ENCODE data around the gene AMZ1. TPM values are rescaled to one million over a fixed set of nuclear protein-coding genes. Genes with fewer than 3 reads are reported as not detected.

The AMZ1 gene
- total and polyA plus RNA-seq, 2 experiments from 2014 or later = 1.4 TPM; not detected in 1

DNA sequence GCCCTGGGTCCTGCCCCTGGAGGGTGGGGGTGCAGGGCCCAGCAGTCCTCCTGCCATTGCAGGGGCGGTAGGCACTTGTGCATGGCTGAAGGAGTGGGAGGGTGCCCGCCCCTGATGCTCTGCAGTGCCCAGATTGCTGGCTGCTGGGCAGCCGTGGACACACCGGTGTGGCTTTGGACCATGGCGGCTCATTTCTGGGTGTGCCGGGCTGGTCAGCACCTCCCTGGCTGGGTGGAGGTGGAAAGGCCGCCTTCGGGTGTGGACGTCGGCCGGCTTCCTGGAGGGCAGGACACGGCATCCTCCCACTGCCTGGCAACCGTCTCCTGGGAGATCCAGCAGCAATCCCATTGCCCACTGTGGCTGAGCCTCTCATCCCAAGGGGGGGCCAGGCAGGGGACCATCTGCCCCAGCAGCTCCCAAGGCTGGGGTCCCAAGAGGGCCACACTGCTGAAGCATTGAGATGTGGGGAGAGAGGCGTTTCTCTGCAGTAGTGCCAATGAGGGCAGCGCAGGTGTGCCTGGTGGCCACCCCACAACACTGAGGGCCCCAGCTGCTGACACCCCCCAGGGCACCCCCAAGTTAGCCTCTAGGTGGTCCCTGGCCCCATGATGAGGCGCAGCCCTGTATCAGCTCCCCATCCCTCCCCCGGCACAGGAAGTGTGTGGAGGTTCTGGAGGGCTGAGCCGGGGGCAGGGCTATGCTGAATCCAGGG, 43.3 kb upstream of the AMZ1 start:
- peak overlapping the region; percentile 43 for H3K27ac ChIP-seq
- no peaks in the 10 kb centered on the region for H3K36me3 ChIP-seq (replicated peaks; ENCODE audit: insufficient read depth, low read depth)
- H3K27me3 ChIP-seq = no peaks in the 10 kb centered on the region
- no peaks in the 10 kb centered on the region for H3K9me2 ChIP-seq (replicated peaks; ENCODE audit: insufficient read depth)
- WGBS (ENCODE audit: low lambda C conversion rate, missing lambda C conversion rate) = 87% methylated on average over 18 of the region's 18 CpGs
- no peaks in the 10 kb centered on the region for H3K9me3 ChIP-seq (ENCODE audit: low read depth)
- H2AFZ ChIP-seq = no peak overlapping the region
- H3K79me2 ChIP-seq = peaks cover 66% of the 10 kb centered on the region
- H3K4me1 ChIP-seq (ENCODE audit: insufficient read depth) = peaks cover 24% of the 10 kb centered on the region
- TF ChIP-seq EZH2phosphoT487 (IDR thresholded peaks at IDR 0.05; ENCODE audit: low read depth, severe bottlenecking, unreplicated experiment) = no peak
- no peak for TF ChIP-seq EZH2 (IDR thresholded peaks at IDR 0.05; ENCODE audit: borderline replicate concordance)
- TF ChIP-seq, protein P1, sequence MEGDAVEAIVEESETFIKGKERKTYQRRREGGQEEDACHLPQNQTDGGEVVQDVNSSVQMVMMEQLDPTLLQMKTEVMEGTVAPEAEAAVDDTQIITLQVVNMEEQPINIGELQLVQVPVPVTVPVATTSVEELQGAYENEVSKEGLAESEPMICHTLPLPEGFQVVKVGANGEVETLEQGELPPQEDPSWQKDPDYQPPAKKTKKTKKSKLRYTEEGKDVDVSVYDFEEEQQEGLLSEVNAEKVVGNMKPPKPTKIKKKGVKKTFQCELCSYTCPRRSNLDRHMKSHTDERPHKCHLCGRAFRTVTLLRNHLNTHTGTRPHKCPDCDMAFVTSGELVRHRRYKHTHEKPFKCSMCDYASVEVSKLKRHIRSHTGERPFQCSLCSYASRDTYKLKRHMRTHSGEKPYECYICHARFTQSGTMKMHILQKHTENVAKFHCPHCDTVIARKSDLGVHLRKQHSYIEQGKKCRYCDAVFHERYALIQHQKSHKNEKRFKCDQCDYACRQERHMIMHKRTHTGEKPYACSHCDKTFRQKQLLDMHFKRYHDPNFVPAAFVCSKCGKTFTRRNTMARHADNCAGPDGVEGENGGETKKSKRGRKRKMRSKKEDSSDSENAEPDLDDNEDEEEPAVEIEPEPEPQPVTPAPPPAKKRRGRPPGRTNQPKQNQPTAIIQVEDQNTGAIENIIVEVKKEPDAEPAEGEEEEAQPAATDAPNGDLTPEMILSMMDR (IDR thresholded peaks at IDR 0.05; ENCODE audit: poor library complexity) = no peak
- no peak for DNase-seq (ENCODE audit: low spot score)
- H4K20me1 ChIP-seq (ENCODE audit: insufficient read depth, poor library complexity, severe bottlenecking) = peaks cover 72% of the 10 kb centered on the region
- no peak overlapping the region for H3K4me2 ChIP-seq
- H3K4me3 ChIP-seq = no peak overlapping the region

DNA sequence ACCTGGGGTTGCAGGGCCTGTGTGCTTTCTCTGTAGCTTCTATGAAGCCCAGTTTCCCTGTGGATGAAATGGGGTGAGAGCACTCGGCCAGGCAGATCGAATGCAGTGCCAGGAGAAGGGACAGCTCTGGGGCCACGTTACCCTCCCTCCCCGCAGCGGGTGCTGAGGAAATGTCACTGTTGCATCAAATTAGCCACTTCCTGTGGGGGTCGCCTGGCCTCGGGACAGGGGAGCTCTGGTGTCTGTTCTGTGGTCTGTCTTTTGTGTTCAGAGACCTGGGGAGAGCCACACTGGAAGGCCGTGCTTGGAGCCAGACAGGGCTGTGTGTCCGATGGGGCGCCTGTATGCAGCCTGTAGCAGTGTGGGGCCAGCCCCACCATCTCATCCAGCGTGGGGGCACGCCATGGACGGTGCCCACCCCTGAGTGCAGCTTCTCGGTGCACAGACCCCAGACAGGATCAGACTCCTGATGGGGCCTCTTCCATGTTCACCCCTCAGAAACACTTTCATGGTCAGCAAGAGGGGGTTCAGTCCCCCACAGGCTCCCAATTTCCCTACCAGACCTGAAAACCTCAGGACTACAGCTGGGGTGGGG, 42.6 kb upstream of the AMZ1 start:
- Histone ChIP-seq H3K27me3 (no peaks in the 10 kb centered on the region), H3K9me2 (replicated peaks; ENCODE audit: insufficient read depth) (no peaks in the 10 kb centered on the region), H4K20me1 (ENCODE audit: insufficient read depth, poor library complexity, severe bottlenecking) (peaks cover 66% of the 10 kb centered on the region), H3K27ac (peak overlapping the region; percentile 43), H2AFZ (no peak overlapping the region), H3K4me3 (no peak overlapping the region), H3K9me3 (ENCODE audit: low read depth) (no peaks in the 10 kb centered on the region), H3K79me2 (peaks cover 59% of the 10 kb centered on the region), H3K4me2 (no peak overlapping the region), H3K4me1 (ENCODE audit: insufficient read depth) (peaks cover 23% of the 10 kb centered on the region), H3K36me3 (replicated peaks; ENCODE audit: insufficient read depth, low read depth) (no peaks in the 10 kb centered on the region)
- DNase-seq (ENCODE audit: low spot score) = no peak
- WGBS (ENCODE audit: low lambda C conversion rate, missing lambda C conversion rate) = 61% methylated on average over 14 of the region's 14 CpGs
- TF ChIP-seq EZH2phosphoT487 (IDR thresholded peaks at IDR 0.05; ENCODE audit: low read depth, severe bottlenecking, unreplicated experiment) (no peak), EZH2 (IDR thresholded peaks at IDR 0.05; ENCODE audit: borderline replicate concordance) (no peak)
- TF ChIP-seq, protein P1 (IDR thresholded peaks at IDR 0.05; ENCODE audit: poor library complexity) = no peak

DNA sequence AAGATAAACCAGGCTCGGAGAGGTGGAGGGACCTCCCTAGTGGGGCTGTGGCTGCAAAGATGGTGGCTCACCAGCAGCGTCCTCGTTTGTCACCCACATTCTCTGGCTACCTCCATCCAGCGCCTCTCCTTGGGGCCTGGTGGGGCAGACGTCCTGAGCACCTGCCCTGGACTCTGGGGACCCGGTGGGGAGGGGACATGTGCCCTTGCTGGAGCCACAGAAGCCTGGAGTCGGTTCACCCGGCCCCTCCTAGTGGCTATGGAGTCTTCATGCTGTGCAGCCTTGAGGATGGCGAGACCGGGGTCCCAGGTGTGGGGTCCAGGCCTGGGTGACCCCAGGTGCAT, 41.7 kb upstream of the AMZ1 start:
- H3K36me3 ChIP-seq (replicated peaks; ENCODE audit: insufficient read depth, low read depth) = no peaks in the 10 kb centered on the region
- no peak overlapping the region for H3K27ac ChIP-seq
- H4K20me1 ChIP-seq (ENCODE audit: insufficient read depth, poor library complexity, severe bottlenecking) = peaks cover 58% of the 10 kb centered on the region
- H2AFZ ChIP-seq = no peak overlapping the region
- no peaks in the 10 kb centered on the region for H3K9me2 ChIP-seq (replicated peaks; ENCODE audit: insufficient read depth)
- no peak overlapping the region for H3K4me3 ChIP-seq
- H3K27me3 ChIP-seq = no peaks in the 10 kb centered on the region
- peaks cover 50% of the 10 kb centered on the region for H3K79me2 ChIP-seq
- 91% methylated on average over 10 of the region's 10 CpGs for WGBS (ENCODE audit: low lambda C conversion rate, missing lambda C conversion rate)
- no peak for DNase-seq (ENCODE audit: low spot score)
- H3K4me1 ChIP-seq (ENCODE audit: insufficient read depth) = peaks cover 14% of the 10 kb centered on the region
- TF ChIP-seq EZH2phosphoT487 (IDR thresholded peaks at IDR 0.05; ENCODE audit: low read depth, severe bottlenecking, unreplicated experiment) (no peak), EZH2 (IDR thresholded peaks at IDR 0.05; ENCODE audit: borderline replicate concordance) (no peak)
- TF ChIP-seq, protein P1 (IDR thresholded peaks at IDR 0.05; ENCODE audit: poor library complexity) = no peak
- H3K9me3 ChIP-seq (ENCODE audit: low read depth) = no peaks in the 10 kb centered on the region
- no peak overlapping the region for H3K4me2 ChIP-seq

All from hepatocyte (in vitro differentiated cells).